Small intestine (tissue), 7 donors: ENCODE results near the gene POM121. TPM values are rescaled to one million over a fixed set of nuclear protein-coding genes. Genes with fewer than 3 reads are reported as not detected.
A peak's percentile ranks its signal among the peaks of the same experiment; 100 is the strongest.
"Not testable (repeated sequence)": the region's sequence is repeated elsewhere in the genome, so short reads cannot be mapped to it uniquely, and the experiment has no call there.

Experiments
- DNase-seq, 2 donors: peaks; one replicate each; pipeline versions ENCODE4 v3.0.0 to v3.0.0-alpha.2; 2013
- FAIRE-seq: peaks from 2 replicates; lab custom pipeline; 2012; peaks lifted over from hg19 to GRCh38; lab: Jason Lieb, UNC
- H3K27ac ChIP-seq, 3 donors: one replicate each; pipeline ENCODE4 v1.5.1; 2013; ENCODE audit warnings: low read length in 2 of 3, mild to moderate bottlenecking in 2 of 3, control low read depth in 1 of 3, inconsistent platforms in 1 of 3, low read depth in 1 of 3, moderate library complexity in 1 of 3
- H3K27me3 ChIP-seq, 3 donors: one replicate each; pipeline ENCODE4 v1.6.1; 2013; ENCODE audit warnings: low read length in 3 of 3, inconsistent platforms in 1 of 3; ENCODE audit not compliant: control insufficient read depth in 3 of 3, insufficient read depth in 3 of 3
- H3K36me3 ChIP-seq, 3 donors: one replicate each; pipeline ENCODE4 v1.6.1; 2013; ENCODE audit warnings: low read length in 3 of 3, inconsistent platforms in 1 of 3, low read depth in 1 of 3, mild to moderate bottlenecking in 1 of 3, moderate library complexity in 1 of 3; ENCODE audit not compliant: control insufficient read depth in 3 of 3, insufficient read depth in 2 of 3
- H3K4me1 ChIP-seq, 3 donors: one replicate each; pipeline ENCODE4 v1.6.1; 2013; ENCODE audit warnings: low read length in 2 of 3, inconsistent platforms in 1 of 3, low read depth in 1 of 3, mild to moderate bottlenecking in 1 of 3, moderate library complexity in 1 of 3; ENCODE audit not compliant: control insufficient read depth in 3 of 3, insufficient read depth in 2 of 3
- H3K4me3 ChIP-seq, 3 donors: one replicate each; pipeline ENCODE4 v1.5.1; 2013; ENCODE audit warnings: low read length in 3 of 3, control low read depth in 1 of 3, inconsistent platforms in 1 of 3, low read depth in 1 of 3, mild to moderate bottlenecking in 1 of 3, moderate library complexity in 1 of 3
- H3K9me3 ChIP-seq, 2 donors: one replicate each; pipeline ENCODE4 v1.6.1; 2013; ENCODE audit warnings: low read depth in 1 of 2, low read length in 1 of 2; ENCODE audit not compliant: control insufficient read depth in 2 of 2, insufficient read depth in 1 of 2
- WGBS, 3 donors: extraction: QIAGEN DNeasy Blood & Tissue Kit; methylation state at CpG; one replicate each; pipeline ENCODE4 v1.1.7; 2013; 5-methylcytosine and 5-hydroxymethylcytosine counted together
- polyA plus RNA-seq, 4 donors: library from polyadenylated mRNA; stranded (reverse) in 3 of 4; unstranded in 1 of 4; fragments of 200-250 nt in 3 of 4; fragments of 120-200 nt in 1 of 4; gene quantifications; one replicate each; pipeline versions ENCODE4 v1.2.1 to v1.2.3, GENCODE V29; 2013
- donor health status: healthy with polysubstance abuse.
- donor health status: control.
- donor health status: control.
- donor health status: Bipolar disorder and iron deficiency.
- donor health status: healthy.

POM121 gene
- polyA plus RNA-seq, 4 donors, result 13.5 to 42.7 (median 19.0) TPM

DNA sequence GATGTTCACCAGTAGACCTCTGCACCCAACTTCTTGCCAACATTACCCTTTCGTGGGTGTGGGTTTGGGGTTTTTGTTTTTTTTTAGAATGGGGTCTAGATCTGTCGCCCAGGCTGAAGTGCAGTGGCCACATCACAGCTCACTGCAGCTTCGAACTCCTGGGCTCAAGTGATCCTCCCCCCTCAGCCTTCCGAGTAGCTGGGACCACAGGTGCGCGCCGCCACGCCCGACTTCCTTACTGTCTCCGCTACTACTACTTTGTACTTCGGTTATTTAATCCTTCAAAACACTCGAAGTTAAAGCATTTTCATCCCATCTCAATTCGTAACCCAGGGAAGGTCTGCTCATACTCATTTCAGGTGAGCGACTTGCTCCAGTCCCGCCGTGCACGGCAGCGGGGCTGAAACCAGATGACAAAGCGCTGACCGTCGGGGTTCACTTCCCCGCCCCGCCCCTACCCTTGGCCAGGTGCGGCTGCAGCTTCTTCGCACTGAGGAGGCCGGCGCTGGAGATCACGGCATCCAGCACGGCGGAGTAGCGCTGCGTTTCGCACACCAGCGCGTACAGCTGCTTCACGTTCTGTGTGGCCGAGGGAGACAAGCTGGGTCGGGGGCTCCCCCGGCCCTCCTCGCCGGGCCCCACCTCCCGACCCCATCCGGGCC, 29.1 kb downstream of the POM121 start:
- not testable (repeated sequence) for H3K4me1 ChIP-seq, H3K27ac ChIP-seq, H3K9me3 ChIP-seq, FAIRE-seq, DNase-seq, H3K27me3 ChIP-seq, H3K36me3 ChIP-seq
- peak overlapping the region in 1 of 3 donors; percentile 36 for H3K4me3 ChIP-seq
- 0% methylated on average over 1 to 3 of the region's 43 CpGs for WGBS, 3 donors

GRCh38 chr7:72954563-72955198, 29.8 kb downstream of the POM121 start:
- peak overlapping the region in 1 of 3 donors; percentile 36 for H3K4me3 ChIP-seq
- not testable (repeated sequence) for H3K9me3 ChIP-seq, H3K27me3 ChIP-seq, DNase-seq, H3K36me3 ChIP-seq, H3K4me1 ChIP-seq, FAIRE-seq, H3K27ac ChIP-seq
- WGBS, 3 donors, result 3 to 12% (median 4%) methylated on average over 5 to 18 of the region's 45 CpGs

- H3K4me3 ChIP-seq, DNase-seq, H3K9me3 ChIP-seq, FAIRE-seq, H3K27ac ChIP-seq, H3K4me1 ChIP-seq, H3K36me3 ChIP-seq, H3K27me3 ChIP-seq: not testable (repeated sequence)
- WGBS, 3 donors, result 85 to 92% (median 86%) methylated on average over 3 to 4 of the region's 18 CpGs
Observed at GRCh38 chr7:72960029-72960428, 35.1 kb downstream of the POM121 start.

GRCh38 chr7:72960626-72961345, 35.9 kb downstream of the POM121 start:
- DNase-seq, H3K9me3 ChIP-seq, H3K4me3 ChIP-seq, FAIRE-seq, H3K4me1 ChIP-seq, H3K36me3 ChIP-seq, H3K27me3 ChIP-seq, H3K27ac ChIP-seq: not testable (repeated sequence)
- no CpG with 5 or more reads among the region's 20 CpGs for WGBS, 3 donors

GRCh38 chr7:72961346-72961650, 36.4 kb downstream of the POM121 start:
- not testable (repeated sequence) for H3K9me3 ChIP-seq, H3K4me1 ChIP-seq, FAIRE-seq, H3K27ac ChIP-seq, H3K27me3 ChIP-seq, H3K36me3 ChIP-seq, DNase-seq, H3K4me3 ChIP-seq
- no CpG with 5 or more reads among the region's 9 CpGs for WGBS, 3 donors

GRCh38 chr7:72963056-72963455, 38.2 kb downstream of the POM121 start:
- WGBS, 3 donors, result 68 to 81% (median 75%) methylated on average over 2 to 4 of the region's 8 CpGs
- not testable (repeated sequence) for H3K27me3 ChIP-seq, H3K4me3 ChIP-seq, H3K27ac ChIP-seq, FAIRE-seq, H3K4me1 ChIP-seq, DNase-seq, H3K9me3 ChIP-seq, H3K36me3 ChIP-seq

DNA sequence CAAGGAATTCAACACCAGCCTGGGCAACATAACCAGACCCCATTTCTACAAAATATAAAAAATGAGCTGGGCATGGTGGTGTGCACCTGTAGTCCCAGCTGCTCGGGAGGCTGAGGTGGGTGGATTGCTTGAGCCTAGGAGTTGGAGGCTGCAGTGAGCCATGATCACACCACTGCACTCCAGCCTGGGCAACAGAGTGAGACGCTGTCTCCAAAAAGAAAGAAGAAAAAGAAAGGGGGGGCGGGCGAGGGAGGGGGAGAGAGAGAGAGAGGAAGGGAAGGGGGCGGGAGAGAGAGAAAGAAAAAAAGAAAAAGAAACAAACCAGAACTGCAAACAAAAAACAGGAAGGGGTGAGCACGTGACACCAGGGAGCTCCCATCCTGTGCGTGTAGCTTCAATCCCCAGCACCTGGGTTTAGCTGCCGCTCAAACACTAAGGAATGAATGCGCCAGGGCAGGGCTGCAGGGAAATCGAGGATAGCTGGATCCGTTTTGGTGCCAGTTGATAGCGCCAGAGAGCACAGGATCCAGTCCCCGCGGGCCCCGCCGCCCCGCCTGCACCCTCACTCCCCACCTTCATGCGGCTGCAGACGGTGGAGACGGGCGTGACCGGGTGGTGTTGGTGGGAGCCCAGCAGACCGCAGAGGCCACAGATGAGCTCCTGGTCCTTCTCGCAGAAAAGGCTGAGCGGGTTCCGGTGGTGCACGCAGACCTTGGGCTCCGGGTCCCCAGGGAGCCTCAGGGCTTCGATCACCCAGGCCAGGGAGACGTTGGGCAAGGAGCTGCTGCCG, 40.5 kb downstream of the POM121 start:
- not testable (repeated sequence) for DNase-seq, H3K9me3 ChIP-seq, H3K36me3 ChIP-seq, FAIRE-seq, H3K4me1 ChIP-seq, H3K27me3 ChIP-seq, H3K27ac ChIP-seq, H3K4me3 ChIP-seq
- WGBS, 3 donors, result no CpG with 5 or more reads among the region's 31 CpGs

GRCh38 chr7:72966892-72967291, 42.0 kb downstream of the POM121 start:
- H3K36me3 ChIP-seq, H3K4me3 ChIP-seq, FAIRE-seq, DNase-seq, H3K4me1 ChIP-seq, H3K27me3 ChIP-seq, H3K27ac ChIP-seq, H3K9me3 ChIP-seq: not testable (repeated sequence)
- WGBS, 3 donors, result 38 to 74% (median 55%) methylated on average over 2 of the region's 3 CpGs
